ENCODE measurements around the gene PTBP1. TPM values are rescaled to one million over a fixed set of nuclear protein-coding genes. Genes with fewer than 3 reads are reported as not detected.

The PTBP1 gene
- total and polyA plus RNA-seq, 2 donors, result 104 to 108 TPM

DNA sequence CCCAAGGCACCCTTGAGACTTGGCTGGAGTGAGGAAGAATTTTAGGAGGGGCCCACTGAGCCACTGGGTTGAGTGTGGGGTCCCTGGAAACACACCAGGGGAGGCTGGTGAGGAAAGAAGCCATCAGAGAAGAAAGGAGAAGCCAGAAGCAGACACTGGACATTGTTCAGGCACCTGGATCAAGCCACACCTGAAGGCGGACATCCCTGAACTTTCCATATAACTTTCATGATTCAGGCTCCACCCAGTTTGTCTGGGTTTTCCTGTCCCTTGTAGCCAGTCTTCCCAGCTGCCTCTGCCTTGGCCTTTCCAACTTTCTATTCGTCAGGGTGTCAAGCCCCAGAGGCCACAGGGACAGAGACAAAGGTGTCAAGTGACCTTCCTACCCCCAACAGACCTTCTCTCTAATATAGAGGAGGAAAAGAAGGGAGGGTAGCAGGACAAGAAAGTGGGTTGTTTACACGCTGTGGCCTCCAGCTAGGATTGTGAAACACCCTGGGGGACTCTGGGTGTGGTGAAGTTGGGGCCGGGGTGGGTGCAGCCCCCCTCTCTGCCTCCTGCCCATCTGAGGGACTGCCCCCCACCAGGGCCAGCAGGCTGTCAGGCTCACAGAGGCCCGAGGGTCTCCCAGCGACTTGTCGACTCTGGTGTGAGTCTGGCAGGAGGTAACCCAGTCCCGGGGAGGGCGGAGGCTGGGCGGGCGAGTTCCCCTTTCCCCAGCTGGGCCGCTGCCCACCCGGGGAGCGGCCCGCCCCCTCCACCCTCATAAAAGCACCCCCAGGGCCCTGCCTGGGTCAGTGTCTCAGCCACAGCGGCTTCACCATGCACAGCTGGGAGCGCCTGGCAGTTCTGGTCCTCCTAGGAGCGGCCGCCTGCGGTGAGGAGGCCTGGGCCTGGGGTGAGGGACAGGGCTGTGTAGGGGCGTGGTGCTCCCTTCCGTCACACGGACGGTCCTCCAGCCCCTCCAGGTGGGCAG lies 61.9 kb downstream of the PTBP1 start, which contains the start of gene CFD:
Gene CFD, plus strand, starts transcription at position 797 of the 976 bp plus-strand sequence. Its CDS starts 26 bp downstream, at position 823.
- Histone ChIP-seq H3K27ac (ENCODE audit: low read depth) (peak within 1 kb of the TSS; percentile 93), H3K4me3 (ENCODE audit: low read depth, low read length) (peak within 1 kb of the TSS; percentile 43), H3K4me1 (ENCODE audit: insufficient read depth) (peaks cover 1% of the 10 kb centered on the region), H3K36me3 (ENCODE audit: insufficient read depth) (no peaks in the 10 kb centered on the region)
- DNase-seq (ENCODE audit: extremely low spot score), result no peak
- WGBS, result 32% methylated on average over 24 of the region's 24 CpGs

DNA sequence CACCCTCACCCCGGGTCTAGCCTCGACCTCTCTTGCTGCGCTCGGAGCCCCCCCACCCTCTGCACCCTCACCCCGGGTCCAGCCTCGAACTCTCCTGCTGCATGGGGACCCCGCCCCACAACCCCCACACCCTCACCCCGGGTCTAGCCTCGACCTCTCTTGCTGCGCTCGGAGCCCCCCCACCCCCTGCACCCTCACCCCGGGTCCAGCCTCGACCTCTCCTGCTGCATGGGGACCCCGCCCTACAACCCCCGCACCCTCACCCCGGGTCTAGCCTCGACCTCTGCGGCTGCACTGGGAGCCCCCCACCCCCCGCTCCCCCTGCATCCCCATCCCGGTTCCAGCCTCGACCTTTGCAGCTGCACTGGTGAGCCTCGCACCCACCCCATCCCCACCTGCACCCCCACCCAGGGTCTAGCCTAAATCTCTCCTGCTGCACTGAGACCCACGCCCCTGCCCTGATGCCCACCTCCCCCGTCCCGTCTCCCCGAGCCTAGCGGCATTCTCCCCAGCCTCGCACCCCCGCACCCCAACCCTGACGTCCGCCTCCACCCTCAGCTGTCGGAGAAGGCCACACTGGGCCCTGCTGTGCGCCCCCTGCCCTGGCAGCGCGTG lies 64.0 kb downstream of the PTBP1 start:
- H3K36me3 ChIP-seq (ENCODE audit: insufficient read depth), result no peaks in the 10 kb centered on the region
- WGBS, result 62% methylated on average over 35 of the region's 35 CpGs
- DNase-seq (ENCODE audit: extremely low spot score), result no peak
- no peak overlapping the region for H3K27ac ChIP-seq (ENCODE audit: low read depth)
- H3K4me3 ChIP-seq (ENCODE audit: low read depth, low read length), result peak overlapping the region; percentile 43
- H3K4me1 ChIP-seq (ENCODE audit: insufficient read depth), result peaks cover 1% of the 10 kb centered on the region

Small RNA genes lying within 50 kb of the gene (small RNA-seq; reads per million reads assigned to genes)
- not detected for gene MIR3187

Other genes starting within 250 kb of the PTBP1 start
- 89.9 TPM for gene BSG, start 224.9 kb upstream of the PTBP1 start, total RNA-seq
- 989 TPM for gene BSG, start 224.9 kb upstream of the PTBP1 start, polyA plus RNA-seq
- 0.26 TPM for gene HCN2, start 207.6 kb upstream of the PTBP1 start, total RNA-seq
- gene HCN2, start 207.6 kb upstream of the PTBP1 start, polyA plus RNA-seq, result 0.43 TPM
- gene POLRMT, start 163.9 kb upstream of the PTBP1 start, total RNA-seq, result 10.3 TPM
- 44.6 TPM for gene POLRMT, start 163.9 kb upstream of the PTBP1 start, polyA plus RNA-seq
- gene FGF22, start 157.6 kb upstream of the PTBP1 start, total RNA-seq, result not detected
- gene FGF22, start 157.6 kb upstream of the PTBP1 start, polyA plus RNA-seq, result 1.6 TPM
- 8.6 TPM for gene RNF126, start 134.2 kb upstream of the PTBP1 start, total RNA-seq
- 41.8 TPM for gene RNF126, start 134.2 kb upstream of the PTBP1 start, polyA plus RNA-seq
- 23.3 TPM for gene FSTL3, start 121.1 kb upstream of the PTBP1 start, total RNA-seq
- 86.9 TPM for gene FSTL3, start 121.1 kb upstream of the PTBP1 start, polyA plus RNA-seq
- gene PRSS57, start 102.0 kb upstream of the PTBP1 start, total RNA-seq, result not detected
- gene PRSS57, start 102.0 kb upstream of the PTBP1 start, polyA plus RNA-seq, result not detected
- 23.6 TPM for gene PALM, start 88.5 kb upstream of the PTBP1 start, total RNA-seq
- 69.3 TPM for gene PALM, start 88.5 kb upstream of the PTBP1 start, polyA plus RNA-seq
- 1.4 TPM for gene MISP, start 46.3 kb upstream of the PTBP1 start, total RNA-seq
- 0.91 TPM for gene MISP, start 46.3 kb upstream of the PTBP1 start, polyA plus RNA-seq
- gene PLPPR3, start 24.5 kb downstream of the PTBP1 start, total RNA-seq, result 2.1 TPM
- gene PLPPR3, start 24.5 kb downstream of the PTBP1 start, polyA plus RNA-seq, result 0.03 TPM
- not detected for gene AZU1, start 30.4 kb downstream of the PTBP1 start, total RNA-seq
- gene AZU1, start 30.4 kb downstream of the PTBP1 start, polyA plus RNA-seq, result 0.15 TPM
- 0.26 TPM for gene PRTN3, start 43.5 kb downstream of the PTBP1 start, total RNA-seq
- 0.08 TPM for gene PRTN3, start 43.5 kb downstream of the PTBP1 start, polyA plus RNA-seq
- not detected for gene ELANE, start 54.9 kb downstream of the PTBP1 start, total RNA-seq
- gene ELANE, start 54.9 kb downstream of the PTBP1 start, polyA plus RNA-seq, result 5.7 TPM
- gene CFD, start 62.2 kb downstream of the PTBP1 start, total RNA-seq, result 84.4 TPM
- 2,164 TPM for gene CFD, start 62.2 kb downstream of the PTBP1 start, polyA plus RNA-seq
- gene MED16, start 95.7 kb downstream of the PTBP1 start, total RNA-seq, result 21.2 TPM
- gene MED16, start 95.7 kb downstream of the PTBP1 start, polyA plus RNA-seq, result 59.8 TPM
- not detected for gene RNU6-9, start 96.0 kb downstream of the PTBP1 start, total RNA-seq
- not detected for gene RNU6-9, start 96.0 kb downstream of the PTBP1 start, polyA plus RNA-seq
- 16.0 TPM for gene R3HDM4, start 115.8 kb downstream of the PTBP1 start, total RNA-seq
- 62.3 TPM for gene R3HDM4, start 115.8 kb downstream of the PTBP1 start, polyA plus RNA-seq
- not detected for gene KISS1R, start 119.9 kb downstream of the PTBP1 start, total RNA-seq
- 0.28 TPM for gene KISS1R, start 119.9 kb downstream of the PTBP1 start, polyA plus RNA-seq
- gene ARID3A, start 128.6 kb downstream of the PTBP1 start, total RNA-seq, result 9.1 TPM
- gene ARID3A, start 128.6 kb downstream of the PTBP1 start, polyA plus RNA-seq, result 6.1 TPM
- 23.3 TPM for gene WDR18, start 186.9 kb downstream of the PTBP1 start, total RNA-seq
- 36.6 TPM for gene WDR18, start 186.9 kb downstream of the PTBP1 start, polyA plus RNA-seq
- not detected for gene GRIN3B, start 203.0 kb downstream of the PTBP1 start, total RNA-seq
- 0.06 TPM for gene GRIN3B, start 203.0 kb downstream of the PTBP1 start, polyA plus RNA-seq
- 34.5 TPM for gene TMEM259, start 223.7 kb downstream of the PTBP1 start, total RNA-seq
- 159 TPM for gene TMEM259, start 223.7 kb downstream of the PTBP1 start, polyA plus RNA-seq
- not detected for gene RNU6-2, start 224.1 kb downstream of the PTBP1 start, total RNA-seq
- gene RNU6-2, start 224.1 kb downstream of the PTBP1 start, polyA plus RNA-seq, result not detected
- 73.3 TPM for gene CNN2, start 229.2 kb downstream of the PTBP1 start, total RNA-seq
- 97.1 TPM for gene CNN2, start 229.2 kb downstream of the PTBP1 start, polyA plus RNA-seq
- 1.9 TPM for gene ABCA7, start 242.7 kb downstream of the PTBP1 start, total RNA-seq
- gene ABCA7, start 242.7 kb downstream of the PTBP1 start, polyA plus RNA-seq, result 5.9 TPM

All from urinary bladder (tissue), 4 donors.